ENCODE data around the gene HOOK2. TPM values are rescaled to one million over a fixed set of nuclear protein-coding genes. Genes with fewer than 3 reads are reported as not detected.
A peak's percentile ranks its signal among the peaks of the same experiment; 100 is the strongest.

The HOOK2 gene
- total and polyA plus RNA-seq, 9 of the 15 experiments (the other 6 are each of a cell fraction or from before 2014, with no cell fraction given): 1.3 to 17.2 (median 9.9) TPM

DNA sequence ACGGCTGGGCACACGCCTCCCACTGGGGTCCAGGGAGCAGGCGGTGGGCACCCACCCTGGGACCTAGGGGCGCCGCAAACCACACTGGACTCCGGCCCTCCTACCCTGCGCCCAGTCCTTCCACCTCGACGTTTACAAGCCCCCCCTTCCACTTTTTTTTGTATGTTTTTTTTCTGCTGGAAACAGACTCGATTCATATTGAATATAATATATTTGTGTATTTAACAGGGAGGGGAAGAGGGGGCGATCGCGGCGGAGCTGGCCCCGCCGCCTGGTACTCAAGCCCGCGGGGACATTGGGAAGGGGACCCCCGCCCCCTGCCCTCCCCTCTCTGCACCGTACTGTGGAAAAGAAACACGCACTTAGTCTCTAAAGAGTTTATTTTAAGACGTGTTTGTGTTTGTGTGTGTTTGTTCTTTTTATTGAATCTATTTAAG is 17.5 kb upstream of the HOOK2 start (continued):
- TF ChIP-seq NFYB (IDR thresholded peaks at IDR 0.05; ENCODE audit: extremely low read depth, insufficient read length): no peak
- TF ChIP-seq ZNF184 (CRISPR knock-in tag; IDR thresholded peaks at IDR 0.05): no peak
- TF ChIP-seq PML (IDR thresholded peaks at IDR 0.05; ENCODE audit: low read length): no peak
- TF ChIP-seq ZNF324 (CRISPR knock-in tag; IDR thresholded peaks at IDR 0.05): no peak
- no peak for TF ChIP-seq NCOR1 (IDR thresholded peaks at IDR 0.05)
- TF ChIP-seq CBX2 (IDR thresholded peaks at IDR 0.05; ENCODE audit: insufficient read depth, low read length, poor library complexity, severe bottlenecking): no peak
- TF ChIP-seq NR3C1 (CRISPR knock-in tag; IDR thresholded peaks at IDR 0.05): 0 out of 2 replicates have a peak, but pooled peaks have one; percentile 42
- TF ChIP-seq, protein P1, sequence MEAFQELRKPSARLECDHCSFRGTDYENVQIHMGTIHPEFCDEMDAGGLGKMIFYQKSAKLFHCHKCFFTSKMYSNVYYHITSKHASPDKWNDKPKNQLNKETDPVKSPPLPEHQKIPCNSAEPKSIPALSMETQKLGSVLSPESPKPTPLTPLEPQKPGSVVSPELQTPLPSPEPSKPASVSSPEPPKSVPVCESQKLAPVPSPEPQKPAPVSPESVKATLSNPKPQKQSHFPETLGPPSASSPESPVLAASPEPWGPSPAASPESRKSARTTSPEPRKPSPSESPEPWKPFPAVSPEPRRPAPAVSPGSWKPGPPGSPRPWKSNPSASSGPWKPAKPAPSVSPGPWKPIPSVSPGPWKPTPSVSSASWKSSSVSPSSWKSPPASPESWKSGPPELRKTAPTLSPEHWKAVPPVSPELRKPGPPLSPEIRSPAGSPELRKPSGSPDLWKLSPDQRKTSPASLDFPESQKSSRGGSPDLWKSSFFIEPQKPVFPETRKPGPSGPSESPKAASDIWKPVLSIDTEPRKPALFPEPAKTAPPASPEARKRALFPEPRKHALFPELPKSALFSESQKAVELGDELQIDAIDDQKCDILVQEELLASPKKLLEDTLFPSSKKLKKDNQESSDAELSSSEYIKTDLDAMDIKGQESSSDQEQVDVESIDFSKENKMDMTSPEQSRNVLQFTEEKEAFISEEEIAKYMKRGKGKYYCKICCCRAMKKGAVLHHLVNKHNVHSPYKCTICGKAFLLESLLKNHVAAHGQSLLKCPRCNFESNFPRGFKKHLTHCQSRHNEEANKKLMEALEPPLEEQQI (IDR thresholded peaks at IDR 0.05): no peak
- TF ChIP-seq GTF2F1 (IDR thresholded peaks at IDR 0.05; ENCODE audit: low read depth, low read length): no peak
- no peak for TF ChIP-seq ZNF444 (CRISPR knock-in tag; IDR thresholded peaks at IDR 0.05)
- no peak for TF ChIP-seq JUN (IDR thresholded peaks at IDR 0.05; ENCODE audit: borderline replicate concordance, low read depth, low read length)
- peak; percentile 71; the same call in 1 of the 2 replicates for TF ChIP-seq JUN (CRISPR knock-in tag; IDR thresholded peaks at IDR 0.05; ENCODE audit: borderline replicate concordance)
- no peak for TF ChIP-seq ZBTB8A (IDR thresholded peaks at IDR 0.05; ENCODE audit: partially characterized antibody)
